Measurements from ENCODE around the gene ARFGAP1.

Gene ARFGAP1

GRCh38 chr20:63321148-63321831 is 48.7 kb downstream of the ARFGAP1 start:
- DNase-seq (ENCODE audit: low read depth, low spot score) = no peak
- TF ChIP-seq, protein P1, sequence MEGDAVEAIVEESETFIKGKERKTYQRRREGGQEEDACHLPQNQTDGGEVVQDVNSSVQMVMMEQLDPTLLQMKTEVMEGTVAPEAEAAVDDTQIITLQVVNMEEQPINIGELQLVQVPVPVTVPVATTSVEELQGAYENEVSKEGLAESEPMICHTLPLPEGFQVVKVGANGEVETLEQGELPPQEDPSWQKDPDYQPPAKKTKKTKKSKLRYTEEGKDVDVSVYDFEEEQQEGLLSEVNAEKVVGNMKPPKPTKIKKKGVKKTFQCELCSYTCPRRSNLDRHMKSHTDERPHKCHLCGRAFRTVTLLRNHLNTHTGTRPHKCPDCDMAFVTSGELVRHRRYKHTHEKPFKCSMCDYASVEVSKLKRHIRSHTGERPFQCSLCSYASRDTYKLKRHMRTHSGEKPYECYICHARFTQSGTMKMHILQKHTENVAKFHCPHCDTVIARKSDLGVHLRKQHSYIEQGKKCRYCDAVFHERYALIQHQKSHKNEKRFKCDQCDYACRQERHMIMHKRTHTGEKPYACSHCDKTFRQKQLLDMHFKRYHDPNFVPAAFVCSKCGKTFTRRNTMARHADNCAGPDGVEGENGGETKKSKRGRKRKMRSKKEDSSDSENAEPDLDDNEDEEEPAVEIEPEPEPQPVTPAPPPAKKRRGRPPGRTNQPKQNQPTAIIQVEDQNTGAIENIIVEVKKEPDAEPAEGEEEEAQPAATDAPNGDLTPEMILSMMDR (IDR thresholded peaks at IDR 0.05; ENCODE audit: low read depth, low read length) = no peak
- H3K4me3 ChIP-seq (ENCODE audit: low read depth, low read length) = no peak overlapping the region
- in situ Hi-C loops (cut with HindIII; ENCODE audit: low sequenced_read_pairs) = no loop called here

DNA sequence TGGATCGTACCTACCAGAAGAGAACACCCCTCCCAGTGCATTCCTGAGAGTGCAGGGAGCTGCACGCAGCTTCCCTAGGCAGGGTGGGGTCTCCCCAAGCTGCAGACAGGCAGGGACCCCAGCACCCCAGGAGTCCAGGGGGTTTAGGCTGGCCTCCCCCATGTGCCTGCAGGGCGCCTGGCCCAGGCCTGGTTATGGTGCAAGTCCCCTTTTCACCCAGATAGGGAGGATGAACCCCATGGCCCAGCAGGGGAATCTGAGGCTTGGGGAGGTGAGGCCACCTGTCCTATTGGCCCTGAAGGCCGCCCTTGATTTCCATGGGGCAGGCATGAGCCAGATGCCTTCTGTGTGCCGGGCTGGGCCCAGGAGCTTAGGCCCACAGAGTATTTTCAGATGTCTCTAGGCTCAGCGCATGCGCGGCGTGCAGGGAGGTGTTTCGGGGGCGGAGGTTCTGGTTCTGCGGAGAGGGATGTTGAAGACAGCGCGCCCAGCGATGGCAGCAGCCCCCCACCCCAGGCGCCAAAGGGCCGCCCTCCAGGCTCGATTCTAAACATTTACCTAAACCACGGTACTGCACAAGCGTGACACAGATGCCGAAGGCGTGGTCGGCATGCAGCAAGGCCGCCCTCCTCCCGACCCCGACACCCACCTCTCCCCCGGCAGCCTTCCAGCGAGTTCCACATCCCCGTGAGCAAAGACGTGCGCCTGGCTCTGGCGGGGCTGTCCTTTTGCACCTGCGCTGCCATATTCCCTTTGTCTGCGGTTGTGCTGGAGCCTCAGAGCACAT is 49.7 kb downstream of the ARFGAP1 start:
- no peak for DNase-seq (ENCODE audit: low read depth, low spot score)
- TF ChIP-seq, protein P1 (IDR thresholded peaks at IDR 0.05; ENCODE audit: low read depth, low read length) = no peak
- in situ Hi-C loops (cut with HindIII; ENCODE audit: low sequenced_read_pairs) = no loop called here
- no peak overlapping the region for H3K4me3 ChIP-seq (ENCODE audit: low read depth, low read length)

- H3K4me3 ChIP-seq (ENCODE audit: low read depth, low read length) = no peak overlapping the region
- TF ChIP-seq, protein P1 (IDR thresholded peaks at IDR 0.05; ENCODE audit: low read depth, low read length) = no peak
- in situ Hi-C loops (cut with HindIII; ENCODE audit: low sequenced_read_pairs) = no loop called here
- no peak for DNase-seq (ENCODE audit: low read depth, low spot score)
Observed at GRCh38 chr20:63322933-63323273, 50.3 kb downstream of the ARFGAP1 start.

DNA sequence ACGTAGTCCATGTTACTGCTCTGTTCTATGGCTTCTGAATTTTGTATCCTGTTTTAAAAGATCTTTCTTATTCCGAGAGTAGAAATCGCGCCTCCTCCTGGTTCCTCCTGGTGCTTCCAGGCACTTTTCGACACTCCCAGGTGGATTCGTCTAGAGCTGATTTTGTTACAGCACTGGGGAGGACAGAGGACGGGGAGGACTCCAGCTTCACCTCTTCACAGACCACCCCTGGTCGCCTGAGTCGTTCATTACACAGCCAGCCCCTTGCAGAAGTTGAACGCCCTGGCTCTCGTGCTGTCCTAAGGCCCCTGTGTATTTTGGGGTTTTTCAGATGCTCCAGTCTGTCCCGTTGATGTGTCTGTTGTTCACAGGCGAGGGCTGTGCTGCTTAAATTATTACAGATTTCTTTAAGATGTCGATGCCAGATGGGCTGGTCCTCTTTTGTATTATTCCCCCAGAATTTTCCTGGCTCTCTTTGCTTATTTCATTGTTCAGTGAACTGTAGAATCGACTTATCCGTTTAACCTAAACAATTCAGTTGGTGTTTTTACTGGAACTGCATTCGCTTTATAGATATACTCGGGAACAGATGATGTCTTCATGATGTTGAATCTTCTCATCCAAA is 50.9 kb downstream of the ARFGAP1 start:
- H3K4me3 ChIP-seq (ENCODE audit: low read depth, low read length) = no peak overlapping the region
- in situ Hi-C loops (cut with HindIII; ENCODE audit: low sequenced_read_pairs) = no loop called here
- no peak for DNase-seq (ENCODE audit: low read depth, low spot score)
- TF ChIP-seq, protein P1 (IDR thresholded peaks at IDR 0.05; ENCODE audit: low read depth, low read length) = peak; percentile 18

DNA sequence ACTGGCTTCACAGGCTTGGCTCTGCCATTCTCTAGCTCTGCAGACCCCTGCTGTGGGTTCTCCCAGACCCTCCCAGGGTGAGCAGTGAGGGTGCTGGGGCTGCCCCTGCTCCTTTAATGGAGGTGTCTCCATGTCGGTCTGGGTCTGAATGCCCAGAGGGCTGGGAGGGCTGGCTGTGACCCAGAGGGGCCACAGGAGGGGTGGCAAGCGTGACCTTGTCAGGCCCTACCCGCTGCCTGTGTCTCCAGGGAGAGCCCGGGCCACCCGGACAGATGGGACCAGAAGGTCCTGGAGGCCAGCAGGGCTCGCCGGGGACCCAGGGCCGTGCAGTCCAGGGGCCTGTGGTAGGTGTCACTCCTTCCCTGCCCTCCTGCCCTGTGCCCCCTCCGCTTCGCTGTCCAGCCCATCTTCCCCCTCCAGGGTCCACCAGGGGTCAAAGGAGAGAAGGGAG is 52.4 kb downstream of the ARFGAP1 start:
- no peak overlapping the region for H3K4me3 ChIP-seq (ENCODE audit: low read depth, low read length)
- DNase-seq (ENCODE audit: low read depth, low spot score) = no peak
- in situ Hi-C loops (cut with HindIII; ENCODE audit: low sequenced_read_pairs) = no loop called here
- TF ChIP-seq, protein P1 (IDR thresholded peaks at IDR 0.05; ENCODE audit: low read depth, low read length) = no peak

DNA sequence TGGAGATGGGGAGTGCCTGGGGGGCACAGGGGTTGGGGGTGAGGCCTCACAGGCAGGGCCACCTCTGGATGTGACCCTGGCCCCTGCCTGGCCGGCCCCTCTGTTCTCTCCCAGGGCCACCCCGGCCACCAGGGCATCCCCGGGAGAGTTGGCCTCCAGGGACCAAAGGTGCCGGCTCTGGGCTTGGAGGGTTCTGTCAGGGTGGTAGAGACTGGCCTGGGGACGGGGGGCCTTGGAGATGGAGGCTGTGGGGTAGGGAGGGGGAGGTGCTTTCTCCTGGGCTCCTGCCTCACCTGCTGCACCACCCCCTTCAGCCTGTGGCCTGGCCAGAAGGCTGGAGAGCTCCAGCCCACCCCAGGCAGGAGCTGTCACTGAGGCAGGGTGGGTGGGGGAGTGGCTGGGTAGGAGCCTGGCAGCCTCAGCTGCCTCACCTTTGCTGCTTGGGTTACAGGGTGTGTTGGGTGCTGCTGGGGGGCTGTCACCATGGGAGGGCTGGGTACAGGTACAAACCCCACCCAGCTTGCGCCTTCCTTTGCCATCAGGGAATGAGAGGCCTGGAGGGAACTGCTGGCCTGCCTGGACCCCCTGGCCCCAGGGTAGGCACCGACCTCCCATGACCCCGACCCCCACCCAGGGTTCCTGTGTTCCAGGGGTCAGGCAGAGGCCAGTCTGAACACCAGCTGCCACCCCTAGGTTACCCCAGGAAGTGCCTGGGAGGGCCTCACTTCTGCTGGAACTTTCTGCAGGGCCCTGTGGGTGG is 53.1 kb downstream of the ARFGAP1 start:
- TF ChIP-seq, protein P1 (IDR thresholded peaks at IDR 0.05; ENCODE audit: low read depth, low read length) = no peak
- DNase-seq (ENCODE audit: low read depth, low spot score) = no peak
- in situ Hi-C loops (cut with HindIII; ENCODE audit: low sequenced_read_pairs) = no loop called here
- H3K4me3 ChIP-seq (ENCODE audit: low read depth, low read length) = no peak overlapping the region
